Esophagus muscularis mucosa (tissue), 3 donors: ENCODE results near the gene CACNG1.

Experiments used
- CTCF ChIP-seq, 3 experiments: fragments of 200-600 bp in 2 of 3; fragments of 450-650 bp in 1 of 3; sonication (generic) in 2 of 3; IDR thresholded peaks; one replicate each; pipeline ENCODE4 v1.5.1; 2017 to 2019; ENCODE audit warnings: antibody characterized with exemption in 3 of 3, mild to moderate bottlenecking in 2 of 3, moderate library complexity in 1 of 3
- POLR2A ChIP-seq: fragments of 450-650 bp; IDR thresholded peaks from one replicate; pipeline ENCODE4 v1.6.1; 2017; ENCODE audit warnings: antibody characterized with exemption, moderate library complexity, mild to moderate bottlenecking, low read depth

- TF ChIP-seq POLR2A = no peak
- TF ChIP-seq CTCF (IDR thresholded peaks at IDR 0.05) = no peak
These were observed 12.0 kb upstream of the CACNG1 start for GRCh38 chr17:67032382-67032781.
